Activated effector memory CD4-positive, alpha-beta T cell treated with anti-CD3 and anti-CD28 coated beads, Interleukin-2, amount 50 U/mL, for 16 hours (primary cell): ENCODE results near the gene ARHGAP10.

Experiments
- DNase-seq: peaks from one replicate; pipeline ENCODE4 v3.0.0-alpha.2; 2020

The ARHGAP10 gene

GRCh38 chr4:147828331-147828905 lies 96.5 kb downstream of the ARHGAP10 start:
- DNase-seq, result no peak

DNA sequence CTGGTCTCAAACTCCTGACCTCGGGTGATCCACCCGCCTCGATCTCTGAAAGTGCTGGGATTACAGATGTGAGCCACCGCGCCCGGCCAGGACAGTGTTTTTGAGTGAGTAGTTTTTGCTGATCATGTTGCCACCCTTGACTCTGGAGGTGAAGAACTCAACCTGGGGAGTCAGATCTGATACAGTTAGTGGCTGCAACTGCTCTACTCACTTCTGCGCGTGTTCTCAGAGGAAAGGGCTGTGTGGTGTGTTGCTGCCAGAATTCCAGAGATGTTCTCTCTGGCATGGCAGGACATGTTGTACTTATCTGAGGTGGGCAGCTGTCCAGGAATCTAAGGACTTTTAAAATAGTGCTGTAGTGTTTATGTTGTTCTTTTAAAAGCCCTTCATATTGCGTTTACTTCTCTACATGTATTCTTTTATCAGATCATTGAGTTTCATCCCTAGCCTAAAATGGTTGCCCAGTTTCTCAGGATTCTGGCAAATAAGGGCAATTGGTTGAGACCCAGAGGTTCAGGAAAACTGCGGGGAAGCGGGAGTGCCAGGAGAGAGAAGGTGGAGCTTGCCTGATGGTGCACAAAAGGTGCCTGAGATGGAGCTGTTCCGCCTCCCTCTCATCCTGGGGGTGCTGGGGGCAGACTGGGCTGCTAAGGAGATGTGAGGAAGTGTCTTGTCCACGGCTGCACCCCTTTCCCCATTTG lies 97.7 kb downstream of the ARHGAP10 start:
- DNase-seq, result no peak

DNA sequence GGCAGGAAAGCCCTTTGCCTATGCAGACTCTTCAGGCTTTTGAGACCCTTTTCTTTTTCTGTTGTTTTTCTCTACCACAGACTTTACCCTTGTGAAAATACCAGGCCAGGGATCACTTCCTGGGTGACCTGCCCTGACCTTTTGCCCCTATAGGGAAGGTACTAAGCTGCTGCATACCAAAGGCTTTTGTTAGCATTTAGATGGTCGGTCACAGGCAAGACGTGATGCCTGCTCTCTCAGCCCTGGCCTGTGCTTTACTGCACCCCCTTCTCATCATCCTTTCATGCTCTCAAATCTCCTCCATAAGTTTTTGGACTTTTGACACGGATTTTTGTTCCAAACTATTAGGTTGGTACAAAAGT lies 98.2 kb downstream of the ARHGAP10 start:
- no peak for DNase-seq

DNA sequence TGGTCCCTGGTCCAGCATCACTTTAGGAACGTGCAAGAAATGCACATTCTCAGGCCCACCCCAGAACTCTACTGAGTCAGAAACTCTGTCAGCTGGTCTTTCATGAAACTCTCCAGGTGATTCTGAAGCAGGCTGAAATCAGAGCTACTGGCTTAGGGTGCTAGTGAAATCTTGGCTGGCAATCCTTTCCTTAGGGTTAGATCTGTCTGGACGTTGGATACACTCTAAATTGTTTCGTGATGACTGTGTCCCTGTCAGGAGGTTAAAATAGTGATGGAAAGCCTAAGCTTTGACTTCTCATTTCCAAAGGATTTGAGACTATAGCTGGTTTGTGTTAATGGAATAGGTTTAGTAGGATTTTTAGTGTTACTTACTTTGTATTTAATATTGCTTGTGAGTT lies 99.1 kb downstream of the ARHGAP10 start:
- no peak for DNase-seq

DNA sequence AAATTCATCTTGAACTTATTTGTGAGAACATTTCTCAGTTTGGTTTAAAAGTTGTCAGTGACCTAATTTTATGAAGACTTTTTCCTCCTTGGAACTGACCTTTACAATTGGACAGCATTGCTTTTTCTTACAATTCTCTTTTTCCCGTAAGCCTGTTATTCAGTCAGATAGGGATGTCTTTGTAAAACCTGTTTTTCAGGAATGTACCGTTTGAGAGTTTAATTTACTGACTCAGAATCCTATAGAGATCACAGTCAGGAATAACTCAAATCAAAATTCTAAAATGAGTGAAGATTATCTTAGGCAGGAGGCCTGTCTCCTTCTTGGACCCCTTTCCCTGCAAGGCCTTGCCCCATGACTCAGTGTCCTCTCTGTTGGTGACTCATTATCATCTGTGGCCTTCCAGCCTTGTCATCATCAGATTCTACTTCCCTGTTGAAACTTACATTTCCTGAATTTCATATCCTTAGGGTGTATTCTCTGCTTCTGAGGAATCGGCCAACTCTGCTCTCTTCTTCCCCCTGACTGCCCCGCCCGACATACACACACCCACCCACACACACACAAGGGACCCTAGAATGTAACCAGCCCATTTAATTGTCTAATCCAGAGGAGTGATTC lies 99.8 kb downstream of the ARHGAP10 start:
- no peak for DNase-seq

DNA sequence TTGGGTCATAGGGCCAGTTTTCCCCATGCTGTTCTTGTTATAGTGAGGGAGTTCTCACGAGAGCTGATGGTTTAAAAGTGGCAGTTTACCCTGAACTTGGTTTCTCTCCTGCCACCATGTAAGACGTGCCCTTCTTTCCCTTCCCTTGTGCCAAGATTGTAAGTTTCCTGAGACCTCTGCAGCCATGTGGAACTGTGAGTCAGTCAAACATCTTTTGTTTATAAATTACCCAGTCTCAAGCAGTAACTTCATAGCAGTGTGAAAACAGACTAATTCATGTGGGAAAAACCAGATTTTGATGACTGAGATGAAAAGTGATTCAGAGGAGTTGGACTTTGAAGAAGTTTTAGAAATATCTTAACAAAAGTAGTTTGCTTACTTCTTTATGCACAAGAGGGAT lies 101.4 kb downstream of the ARHGAP10 start:
- DNase-seq, result no peak

DNA sequence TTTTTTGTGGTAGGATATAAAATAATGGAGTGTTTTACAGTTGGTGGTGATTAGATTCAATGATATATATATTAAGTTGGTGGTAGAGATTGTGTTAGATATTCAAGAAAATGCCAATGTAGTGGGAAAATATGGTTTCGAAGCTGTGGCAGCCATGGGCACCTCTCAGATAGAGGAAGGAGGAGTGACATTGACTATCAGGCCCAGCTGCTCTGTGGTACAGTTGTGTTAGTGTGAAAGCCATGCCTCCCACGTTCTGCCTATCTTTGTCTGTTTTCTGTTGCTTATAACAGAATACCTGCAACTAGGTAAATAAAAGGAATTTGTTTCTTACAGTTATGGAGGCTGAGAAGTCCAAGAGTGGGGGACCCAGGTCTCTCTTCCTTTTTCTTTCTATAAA lies 101.9 kb downstream of the ARHGAP10 start:
- DNase-seq, result no peak

DNA sequence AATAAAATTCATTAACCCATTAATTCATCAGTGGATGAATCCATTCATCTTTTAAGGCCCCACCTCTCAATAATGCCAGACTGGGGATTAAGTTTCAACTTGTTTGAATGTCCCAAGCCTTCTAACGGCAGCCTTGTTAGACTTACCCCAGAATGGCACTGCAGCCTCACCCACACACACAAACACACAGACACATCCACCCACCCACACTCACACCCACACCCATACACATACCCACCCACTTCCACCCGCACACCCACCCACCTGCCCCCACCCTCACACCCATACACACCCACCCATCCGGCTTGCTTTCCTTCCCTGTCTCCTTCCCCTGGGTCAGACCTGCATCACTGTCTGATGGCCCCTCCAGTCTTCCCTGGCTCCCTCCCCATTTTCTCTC lies 102.6 kb downstream of the ARHGAP10 start:
- no peak for DNase-seq

DNA sequence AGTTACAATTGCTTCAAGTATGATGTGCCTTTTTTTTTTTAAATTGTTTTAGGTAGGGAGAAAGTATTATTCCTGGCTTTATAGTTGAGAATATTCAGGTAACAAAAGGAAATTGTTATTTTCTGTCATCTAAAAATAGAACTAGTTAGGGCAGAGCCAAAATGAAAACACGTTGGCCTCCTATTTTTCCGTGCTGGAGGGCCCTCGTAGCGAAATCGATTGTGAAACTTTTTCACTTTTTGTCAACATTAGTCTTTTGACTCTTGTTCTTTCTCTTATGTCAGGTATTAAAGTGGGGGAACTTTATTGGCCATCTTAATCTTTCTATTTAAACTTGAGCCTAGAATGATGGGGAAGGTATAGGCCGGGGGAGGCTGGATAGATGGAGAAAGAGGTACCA lies 104.9 kb downstream of the ARHGAP10 start:
- no peak for DNase-seq

GRCh38 chr4:147837435-147837834 lies 105.5 kb downstream of the ARHGAP10 start:
- no peak for DNase-seq

DNA sequence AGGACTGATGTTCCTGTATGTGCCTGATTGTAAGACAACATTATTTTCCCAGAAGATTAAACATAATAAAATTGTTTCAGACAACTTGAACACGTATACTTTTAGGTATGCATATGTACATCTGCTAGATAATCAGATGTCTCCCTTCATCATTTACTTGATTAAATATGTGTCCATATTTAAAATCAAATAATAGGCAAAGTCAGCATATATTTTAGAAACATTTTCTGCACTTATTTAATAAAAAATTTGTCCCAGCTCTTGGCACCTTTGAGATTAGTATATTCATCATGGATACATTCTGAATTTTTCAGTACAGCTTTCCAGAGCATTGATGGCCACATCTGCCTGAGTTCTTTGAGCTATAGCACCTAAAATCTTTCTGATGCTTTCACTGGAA lies 106.0 kb downstream of the ARHGAP10 start:
- DNase-seq, result no peak

DNA sequence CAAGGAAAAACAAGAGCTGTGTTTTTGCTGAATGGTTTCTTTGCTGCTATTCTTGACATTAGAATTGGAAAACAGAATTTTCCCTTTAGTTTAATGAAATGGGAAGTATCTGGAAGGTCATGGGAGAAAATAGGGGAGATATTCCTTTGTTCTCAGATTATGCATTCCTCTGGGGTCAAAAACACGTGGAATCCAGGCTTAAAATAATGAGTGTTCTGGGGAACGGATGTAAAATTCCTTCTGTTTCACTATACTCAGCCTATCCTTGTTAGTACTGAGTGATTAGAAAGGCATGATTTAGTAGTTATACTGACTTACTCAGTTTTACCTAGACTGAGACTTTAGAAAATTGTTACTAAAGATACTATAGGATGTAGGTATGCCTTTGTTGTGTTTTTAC lies 107.3 kb downstream of the ARHGAP10 start:
- no peak for DNase-seq

DNA sequence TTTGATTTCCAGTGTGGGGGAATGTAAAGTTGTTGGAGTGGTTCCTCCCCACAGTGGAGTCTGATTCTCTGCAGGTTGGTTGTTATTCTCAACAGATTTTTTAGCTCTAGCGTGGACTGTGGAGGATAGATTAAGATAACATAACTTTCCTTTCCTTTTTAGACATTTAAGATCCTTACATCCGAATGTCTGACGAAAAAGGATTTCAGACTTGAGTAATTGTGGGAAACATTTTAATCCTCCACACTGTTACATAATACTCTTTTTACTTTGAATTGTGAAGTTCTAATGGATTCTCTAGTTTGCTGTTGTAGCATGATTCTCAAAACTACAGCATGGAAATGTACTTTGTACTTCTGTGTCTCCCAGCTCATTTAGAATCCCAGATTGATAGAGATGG lies 107.8 kb downstream of the ARHGAP10 start:
- no peak for DNase-seq

- no peak for DNase-seq
Observed at GRCh38 chr4:147840838-147841738, 109.2 kb downstream of the ARHGAP10 start.

DNA sequence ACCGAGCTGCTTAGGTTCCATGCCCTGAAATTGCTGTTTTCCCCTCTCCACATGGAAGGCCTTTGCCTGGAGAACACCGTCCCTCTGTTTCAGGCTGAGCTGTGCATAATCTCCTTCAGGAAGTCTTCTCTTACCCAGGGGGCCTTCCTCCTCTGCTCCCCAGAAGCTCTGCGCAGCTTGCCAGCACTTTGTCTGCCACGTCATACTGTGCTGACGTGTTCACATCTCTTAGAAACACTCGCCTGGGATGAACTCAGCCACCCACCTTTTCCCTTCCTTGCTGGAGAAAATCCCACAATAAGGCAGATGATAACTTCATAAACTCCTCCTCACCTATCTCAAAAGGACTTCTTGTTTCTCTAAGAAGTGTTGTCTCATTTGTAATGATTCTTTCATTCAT lies 110.7 kb downstream of the ARHGAP10 start:
- DNase-seq, result no peak

GRCh38 chr4:147843162-147843561 lies 111.3 kb downstream of the ARHGAP10 start:
- DNase-seq, result no peak

- DNase-seq, result no peak
Observed at GRCh38 chr4:147844781-147845180, 112.9 kb downstream of the ARHGAP10 start.

DNA sequence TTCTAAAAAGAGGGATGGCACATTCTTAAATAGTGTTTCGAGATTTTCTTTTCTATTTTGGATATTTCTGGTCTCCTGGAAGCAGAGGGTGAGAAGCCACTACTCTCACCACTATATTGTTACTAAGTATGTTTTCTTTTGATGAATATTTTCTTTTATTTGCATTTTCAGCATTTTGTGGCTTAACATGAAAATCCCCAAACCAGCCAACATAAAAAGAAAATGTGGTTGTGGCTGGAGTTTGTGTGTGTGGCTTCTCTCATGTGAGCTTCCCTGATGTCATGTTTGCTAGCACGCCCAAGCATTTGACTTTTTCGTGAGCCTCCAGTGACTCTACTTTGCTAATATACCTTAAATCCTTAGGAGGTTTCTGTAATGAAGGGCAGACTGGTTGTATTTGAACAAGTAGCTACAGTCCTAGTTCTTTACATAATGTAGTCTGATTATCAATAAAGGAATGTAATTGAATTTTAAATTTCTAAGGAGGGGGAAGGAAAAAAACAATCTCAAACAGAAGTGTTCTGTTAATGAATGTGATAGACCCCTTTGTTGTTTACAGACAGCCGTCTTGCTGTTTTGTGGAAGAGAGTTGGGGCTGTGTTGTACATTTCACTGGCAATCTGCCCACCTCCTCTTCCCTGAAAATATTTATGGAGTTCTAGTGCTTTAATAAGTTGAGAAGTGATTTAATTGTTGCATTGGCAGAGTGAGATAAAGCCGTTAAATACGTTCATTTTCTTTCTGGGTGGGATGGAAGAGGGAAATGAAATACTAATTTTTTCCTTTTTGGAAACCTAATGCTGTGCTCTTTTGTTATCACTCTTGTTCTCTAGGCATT lies 114.6 kb downstream of the ARHGAP10 start:
- no peak for DNase-seq

- DNase-seq, result no peak
Observed at GRCh38 chr4:147847751-147848590, 116.1 kb downstream of the ARHGAP10 start.

- DNase-seq, result no peak
Observed at GRCh38 chr4:147848634-147849033, 116.7 kb downstream of the ARHGAP10 start.

DNA sequence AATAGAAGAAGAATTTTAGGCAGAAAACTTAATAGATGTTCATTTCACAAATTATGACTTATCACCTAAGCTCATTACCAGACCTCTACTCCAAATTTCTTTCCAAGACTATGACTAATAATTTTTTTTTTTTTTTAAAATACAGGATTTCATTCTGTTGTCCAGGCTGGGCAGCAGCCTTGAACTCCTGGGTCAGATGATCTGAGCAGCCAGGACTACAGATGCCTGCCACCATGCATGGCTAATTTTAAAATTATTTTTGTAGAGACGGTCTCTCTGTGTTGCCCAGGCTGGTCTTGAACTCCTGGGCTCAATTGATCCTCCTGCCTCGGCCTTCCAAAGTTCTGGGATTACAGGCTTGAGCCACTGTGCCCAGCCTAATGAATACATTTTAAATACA lies 119.2 kb downstream of the ARHGAP10 start:
- no peak for DNase-seq

- DNase-seq, result no peak
Observed at GRCh38 chr4:147853706-147854105, 121.8 kb downstream of the ARHGAP10 start.
